Osteoblast (primary cell): Measurements from ENCODE around the gene FOSL2. TPM values are rescaled to one million over a fixed set of nuclear protein-coding genes. Genes with fewer than 3 reads are reported as not detected.

ENCODE experiments used
- DNase-seq: peaks from one replicate; pipeline ENCODE4 v3.0.0; 2011; ENCODE audit warnings: low spot score, mixed read lengths; ENCODE audit not compliant: insufficient read length; ENCODE audit errors: missing footprints
- H2AFZ ChIP-seq: 2 replicates; pipeline ENCODE4 v1.6.0; 2011; ENCODE audit warnings: mild to moderate bottlenecking, low read length
- H3K27ac ChIP-seq: 2 replicates; pipeline ENCODE4 v1.5.1; 2011; ENCODE audit warnings: mild to moderate bottlenecking, low read depth, low read length, moderate library complexity
- H3K27me3 ChIP-seq: 2 replicates; pipeline ENCODE4 v1.6.0; 2012; ENCODE audit warnings: mild to moderate bottlenecking, control low read depth, inconsistent platforms, low read length, moderate library complexity; ENCODE audit not compliant: insufficient read depth
- H3K36me3 ChIP-seq: 2 replicates; pipeline ENCODE4 v1.5.1; 2011; ENCODE audit warnings: mild to moderate bottlenecking, low read length, control low read depth, moderate library complexity; ENCODE audit not compliant: insufficient read depth
- H3K4me1 ChIP-seq: 2 replicates; pipeline ENCODE4 v1.5.1; 2011; ENCODE audit warnings: mild to moderate bottlenecking, low read length, control low read depth, moderate library complexity; ENCODE audit not compliant: insufficient read depth
- H3K4me2 ChIP-seq: 2 replicates; pipeline ENCODE4 v1.6.0; 2011; ENCODE audit warnings: mild to moderate bottlenecking, low read length; ENCODE audit not compliant: insufficient read depth
- H3K4me3 ChIP-seq: fragments of 200-600 bp; sonication (generic); 3 replicates; pipeline ENCODE4 v1.5.1; 2012; ENCODE audit warnings: mild to moderate bottlenecking, low read length, inconsistent platforms; ENCODE audit not compliant: insufficient read depth
- H3K79me2 ChIP-seq: 2 replicates; pipeline ENCODE4 v1.6.0; 2012; ENCODE audit warnings: mild to moderate bottlenecking, low read length, control low read depth, inconsistent platforms; ENCODE audit not compliant: insufficient read depth
- H3K9me3 ChIP-seq: 2 replicates; pipeline ENCODE4 v1.5.1; 2011; ENCODE audit warnings: low read depth, low read length, control low read depth
- H4K20me1 ChIP-seq: 2 replicates; pipeline ENCODE4 v1.6.0; 2012; ENCODE audit warnings: mild to moderate bottlenecking, low read length, control low read depth; ENCODE audit not compliant: insufficient read depth
- total RNA-seq: library from RNA; depleted of rRNA; stranded (reverse); fragments of >200 nt; gene quantifications from 2 replicates; pipeline ENCODE4 v1.2.3, GENCODE V29; 2012
- TF ChIP-seq, protein P1 (sequence below): IDR thresholded peaks from 2 replicates; pipeline ENCODE4 v1.5.1; 2011; ENCODE audit warnings: mild to moderate bottlenecking, low read depth, low read length, moderate library complexity; ENCODE audit errors: extremely low read depth

Gene FOSL2
- total RNA-seq, 1 donor, result 86.9 TPM

DNA sequence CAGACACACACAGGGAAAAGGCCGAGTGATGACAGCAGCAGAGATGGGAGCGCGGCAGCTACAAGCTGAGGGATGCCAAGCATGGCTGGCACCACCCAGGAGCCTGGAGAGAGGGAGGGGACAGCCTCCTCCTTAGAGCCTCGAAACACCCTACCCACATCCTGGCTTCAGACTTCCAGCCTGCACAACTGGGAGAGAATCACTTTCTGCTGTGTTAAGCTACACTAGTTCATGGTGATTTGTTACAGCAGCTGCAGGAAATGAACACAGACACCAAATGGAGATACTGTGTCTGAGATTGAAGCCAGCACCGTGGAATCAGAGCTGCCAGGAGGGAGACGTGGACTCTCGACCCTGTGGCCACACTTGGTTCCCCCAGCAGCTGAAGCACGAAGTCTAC lies 27.5 kb upstream of the FOSL2 start:
- Histone ChIP-seq H3K4me1 (peaks cover 10% of the 10 kb centered on the region), H3K4me2 (no peak overlapping the region), H3K9me3 (no peaks in the 10 kb centered on the region), H3K27ac (no peak overlapping the region), H2AFZ (no peak overlapping the region), H3K27me3 (no peaks in the 10 kb centered on the region), H3K36me3 (no peaks in the 10 kb centered on the region), H3K79me2 (no peaks in the 10 kb centered on the region), H3K4me3 (no peak overlapping the region), H4K20me1 (no peaks in the 10 kb centered on the region)
- peak; percentile 63 for DNase-seq
- TF ChIP-seq, protein P1, sequence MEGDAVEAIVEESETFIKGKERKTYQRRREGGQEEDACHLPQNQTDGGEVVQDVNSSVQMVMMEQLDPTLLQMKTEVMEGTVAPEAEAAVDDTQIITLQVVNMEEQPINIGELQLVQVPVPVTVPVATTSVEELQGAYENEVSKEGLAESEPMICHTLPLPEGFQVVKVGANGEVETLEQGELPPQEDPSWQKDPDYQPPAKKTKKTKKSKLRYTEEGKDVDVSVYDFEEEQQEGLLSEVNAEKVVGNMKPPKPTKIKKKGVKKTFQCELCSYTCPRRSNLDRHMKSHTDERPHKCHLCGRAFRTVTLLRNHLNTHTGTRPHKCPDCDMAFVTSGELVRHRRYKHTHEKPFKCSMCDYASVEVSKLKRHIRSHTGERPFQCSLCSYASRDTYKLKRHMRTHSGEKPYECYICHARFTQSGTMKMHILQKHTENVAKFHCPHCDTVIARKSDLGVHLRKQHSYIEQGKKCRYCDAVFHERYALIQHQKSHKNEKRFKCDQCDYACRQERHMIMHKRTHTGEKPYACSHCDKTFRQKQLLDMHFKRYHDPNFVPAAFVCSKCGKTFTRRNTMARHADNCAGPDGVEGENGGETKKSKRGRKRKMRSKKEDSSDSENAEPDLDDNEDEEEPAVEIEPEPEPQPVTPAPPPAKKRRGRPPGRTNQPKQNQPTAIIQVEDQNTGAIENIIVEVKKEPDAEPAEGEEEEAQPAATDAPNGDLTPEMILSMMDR, result no peak

DNA sequence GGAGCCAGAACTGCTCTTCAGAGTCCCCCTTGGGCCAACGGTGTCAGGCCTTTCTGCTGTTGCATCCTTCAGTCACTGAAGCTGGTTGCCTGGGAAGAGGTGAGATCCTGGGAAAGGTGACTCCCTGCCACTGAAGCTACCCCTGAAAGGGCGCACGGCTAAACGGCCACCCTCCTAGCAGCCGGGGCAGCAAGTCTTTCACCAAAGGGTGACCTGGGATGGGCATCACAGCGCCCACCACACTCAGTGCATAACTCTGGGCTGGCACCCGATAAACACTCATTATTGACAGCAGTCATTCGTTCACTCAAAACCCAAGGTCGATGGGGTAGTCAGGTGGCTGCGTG lies 26.5 kb upstream of the FOSL2 start:
- H2AFZ ChIP-seq, result no peak overlapping the region
- H3K36me3 ChIP-seq, result no peaks in the 10 kb centered on the region
- peaks cover 6% of the 10 kb centered on the region for H3K4me1 ChIP-seq
- no peak overlapping the region for H3K27ac ChIP-seq
- H4K20me1 ChIP-seq, result no peaks in the 10 kb centered on the region
- H3K4me3 ChIP-seq, result no peak overlapping the region
- H3K27me3 ChIP-seq, result no peaks in the 10 kb centered on the region
- no peaks in the 10 kb centered on the region for H3K79me2 ChIP-seq
- DNase-seq, result no peak
- H3K9me3 ChIP-seq, result no peaks in the 10 kb centered on the region
- TF ChIP-seq, protein P1, result no peak
- H3K4me2 ChIP-seq, result no peak overlapping the region

DNA sequence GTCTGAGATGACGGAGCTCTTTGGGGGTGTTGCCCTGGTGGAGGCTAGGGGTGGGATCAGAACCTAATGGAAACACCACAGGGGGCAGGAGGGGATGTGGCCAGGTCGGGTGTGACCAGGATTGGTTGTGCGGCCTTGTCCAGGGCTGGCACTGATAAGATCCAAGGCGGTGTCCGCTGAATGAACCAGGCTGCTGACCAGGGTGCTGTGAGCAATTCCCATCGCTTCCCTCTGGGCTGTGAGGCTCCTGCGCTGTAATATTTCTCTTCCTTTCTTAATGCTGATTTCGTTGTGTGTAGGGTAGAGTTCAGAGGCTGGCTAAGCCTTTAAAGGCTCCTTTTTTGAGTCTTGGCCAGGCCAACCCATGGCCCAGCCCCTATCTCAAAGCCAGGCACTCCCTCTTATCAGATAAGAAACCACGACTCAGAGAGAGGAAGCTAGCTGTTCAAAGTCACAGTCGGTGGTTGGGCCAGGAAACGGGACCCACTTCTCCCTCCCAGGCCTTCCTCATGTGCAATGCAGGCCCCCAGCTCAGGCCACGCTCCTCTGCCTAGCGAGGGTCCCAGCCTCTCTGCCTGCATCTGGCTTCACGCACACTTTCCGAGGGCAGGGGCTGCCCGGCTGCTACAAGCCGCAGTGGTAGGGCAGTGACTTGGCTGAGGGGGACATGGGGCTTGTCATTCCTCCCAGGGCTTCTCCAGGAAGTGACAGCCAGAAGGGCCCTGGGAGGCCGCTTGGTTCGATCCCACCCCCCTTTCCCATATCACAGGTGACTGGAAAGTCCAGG lies 26.0 kb upstream of the FOSL2 start:
- DNase-seq, result peak; percentile 84
- Histone ChIP-seq H3K27me3 (no peaks in the 10 kb centered on the region), H3K9me3 (no peaks in the 10 kb centered on the region), H3K4me3 (no peak overlapping the region), H3K4me2 (no peak overlapping the region), H4K20me1 (no peaks in the 10 kb centered on the region), H3K36me3 (no peaks in the 10 kb centered on the region), H3K79me2 (no peaks in the 10 kb centered on the region), H3K4me1 (peaks cover 4% of the 10 kb centered on the region), H3K27ac (no peak overlapping the region), H2AFZ (no peak overlapping the region)
- TF ChIP-seq, protein P1, result no peak

DNA sequence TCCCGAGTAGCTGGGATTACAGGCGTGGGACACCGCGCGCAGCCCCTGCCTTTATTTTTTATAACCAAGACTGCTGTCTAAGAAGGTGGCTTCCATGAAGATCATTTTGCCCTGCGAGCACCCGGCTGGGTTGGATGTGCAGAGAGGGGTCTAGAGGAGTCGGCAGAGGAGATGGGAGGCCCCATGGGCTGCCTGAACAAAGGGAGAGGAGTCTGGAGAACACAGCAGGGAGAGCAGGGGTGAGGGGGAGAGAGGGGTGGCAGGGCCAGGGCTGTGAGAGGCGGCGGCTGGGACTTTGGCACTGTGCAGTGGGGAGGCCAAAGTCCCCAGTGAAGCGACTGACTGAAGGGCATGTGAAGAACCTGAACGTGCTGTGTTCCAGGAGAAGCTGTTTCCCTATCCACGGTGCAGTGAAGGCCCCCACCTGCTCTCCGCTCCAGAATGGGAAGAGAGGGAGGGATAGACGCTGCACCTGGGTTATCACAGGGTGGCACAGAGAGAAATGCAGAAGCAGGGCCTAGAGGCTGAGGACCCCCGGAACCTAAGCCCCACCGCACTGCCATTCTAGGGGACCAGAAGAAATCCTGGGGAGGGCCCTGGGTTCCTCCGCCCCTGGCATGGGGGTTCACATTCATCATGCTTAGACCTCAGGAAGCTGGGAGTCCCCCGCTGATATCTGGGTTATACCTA lies 24.8 kb upstream of the FOSL2 start:
- Histone ChIP-seq H3K4me1 (peaks cover 4% of the 10 kb centered on the region), H3K4me2 (no peak overlapping the region), H3K36me3 (no peaks in the 10 kb centered on the region), H3K9me3 (no peaks in the 10 kb centered on the region), H3K27me3 (no peaks in the 10 kb centered on the region), H3K4me3 (no peak overlapping the region), H2AFZ (no peak overlapping the region), H4K20me1 (no peaks in the 10 kb centered on the region), H3K79me2 (no peaks in the 10 kb centered on the region), H3K27ac (no peak overlapping the region)
- DNase-seq, result peak; percentile 30
- TF ChIP-seq, protein P1, result no peak
